OCI-LY3 (cell line): ENCODE results near the gene ODC1.

ENCODE experiments used
- EZH2phosphoT487 ChIP-seq: fragments of 200-600 bp; shearing (Covaris generic); IDR thresholded peaks from 2 replicates; pipeline ENCODE4 v1.6.1; 2018; ENCODE audit warnings: antibody characterized with exemption, mixed run types, low read depth
- TF ChIP-seq, protein P1 (sequence below): fragments of 200-600, 300-600 bp; sonication (generic); IDR thresholded peaks from 2 replicates; pipeline ENCODE4 v1.5.1; 2014; ENCODE audit warnings: antibody characterized with exemption, low read length, low read depth

DNA sequence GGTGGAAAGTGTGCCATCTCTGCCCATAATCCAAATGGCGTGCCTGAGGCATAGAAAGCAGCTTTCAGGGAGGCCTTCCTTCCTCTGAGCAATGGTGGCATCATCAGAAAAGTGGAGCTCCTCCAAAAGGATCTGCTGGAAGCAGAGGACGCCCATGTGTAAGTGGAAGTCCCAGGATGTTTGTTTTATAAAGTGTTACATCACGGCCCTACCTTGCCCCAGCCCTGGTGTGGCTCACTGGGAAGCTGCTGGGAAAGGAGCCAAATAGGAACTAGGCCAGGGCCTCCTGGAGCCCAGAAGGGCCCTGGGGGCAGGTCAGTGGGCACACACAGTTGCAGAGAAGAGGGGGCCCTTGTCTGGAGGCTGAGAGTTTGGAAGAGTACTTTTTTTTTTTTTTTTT is 4.2 kb upstream of the ODC1 start:
- TF ChIP-seq, protein P1, sequence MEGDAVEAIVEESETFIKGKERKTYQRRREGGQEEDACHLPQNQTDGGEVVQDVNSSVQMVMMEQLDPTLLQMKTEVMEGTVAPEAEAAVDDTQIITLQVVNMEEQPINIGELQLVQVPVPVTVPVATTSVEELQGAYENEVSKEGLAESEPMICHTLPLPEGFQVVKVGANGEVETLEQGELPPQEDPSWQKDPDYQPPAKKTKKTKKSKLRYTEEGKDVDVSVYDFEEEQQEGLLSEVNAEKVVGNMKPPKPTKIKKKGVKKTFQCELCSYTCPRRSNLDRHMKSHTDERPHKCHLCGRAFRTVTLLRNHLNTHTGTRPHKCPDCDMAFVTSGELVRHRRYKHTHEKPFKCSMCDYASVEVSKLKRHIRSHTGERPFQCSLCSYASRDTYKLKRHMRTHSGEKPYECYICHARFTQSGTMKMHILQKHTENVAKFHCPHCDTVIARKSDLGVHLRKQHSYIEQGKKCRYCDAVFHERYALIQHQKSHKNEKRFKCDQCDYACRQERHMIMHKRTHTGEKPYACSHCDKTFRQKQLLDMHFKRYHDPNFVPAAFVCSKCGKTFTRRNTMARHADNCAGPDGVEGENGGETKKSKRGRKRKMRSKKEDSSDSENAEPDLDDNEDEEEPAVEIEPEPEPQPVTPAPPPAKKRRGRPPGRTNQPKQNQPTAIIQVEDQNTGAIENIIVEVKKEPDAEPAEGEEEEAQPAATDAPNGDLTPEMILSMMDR, result no peak
- no peak for TF ChIP-seq EZH2phosphoT487
